Lower leg skin (tissue), 3 donors: ENCODE data around the gene PCBP4.

Source experiments
- CTCF ChIP-seq, 3 donors: fragments of 450-650 bp; IDR thresholded peaks; one replicate each; pipeline ENCODE4 v1.5.1; 2016; ENCODE audit warnings: antibody characterized with exemption in 3 of 3, mild to moderate bottlenecking in 3 of 3, moderate library complexity in 2 of 3
- POLR2A ChIP-seq, 2 donors: fragments of 450-650 bp; IDR thresholded peaks; one replicate each; pipeline ENCODE4 v1.6.1; 2016 to 2017; ENCODE audit warnings: antibody characterized with exemption in 2 of 2, mild to moderate bottlenecking in 1 of 2, moderate library complexity in 1 of 2

GRCh38 chr3:52014613-52015012 lies 47.4 kb upstream of the PCBP4 start:
- TF ChIP-seq POLR2A (IDR thresholded peaks at IDR 0.05) = no peak
- no peak for TF ChIP-seq CTCF (IDR thresholded peaks at IDR 0.05)
